ENCODE measurements around the gene MYL9. TPM values are rescaled to one million over a fixed set of nuclear protein-coding genes. Genes with fewer than 3 reads are reported as not detected.

The MYL9 gene
- total RNA-seq = 45.4 and 54.0 TPM in 2 replicates

GRCh38 chr20:36541227-36541767 is at the start of gene MYL9:
Gene MYL9, plus strand, starts transcription at chr20:36541519. Its CDS starts 3,366 bp downstream, at chr20:36544885.

GRCh38 chr20:36573103-36573797 is 31.9 kb downstream of the MYL9 start, which contains the start of gene TGIF2:
Gene TGIF2, plus strand, starts transcription at chr20:36573597. Its CDS starts 5,178 bp downstream, at chr20:36578775.

Other genes with a start within 250 kb of the MYL9 start
- gene DLGAP4, start 235.2 kb upstream of the MYL9 start, total RNA-seq = 29.1 and 30.8 TPM in 2 replicates
- 5.9 and 7.8 TPM in 2 replicates for gene TGIF2, start 32.1 kb downstream of the MYL9 start, total RNA-seq
- gene RAB5IF, start 64.3 kb downstream of the MYL9 start, total RNA-seq = 46.0 and 53.4 TPM in 2 replicates
- gene SLA2, start 104.7 kb downstream of the MYL9 start, total RNA-seq = 0.03 TPM in 1 of 2 replicates, not detected in the other
- 21.5 and 29.3 TPM in 2 replicates for gene NDRG3, start 204.6 kb downstream of the MYL9 start, total RNA-seq
- 6.7 and 10.4 TPM in 2 replicates for gene DSN1, start 232.2 kb downstream of the MYL9 start, total RNA-seq